Ishikawa (cell line): Measurements from ENCODE around the gene ITPRIPL2.

Source experiments
- CEBPB ChIP-seq: IDR thresholded peaks from 2 replicates; pipeline ENCODE4 v1.6.1; 2012
- CREB1 ChIP-seq: IDR thresholded peaks from 2 replicates; pipeline ENCODE4 v1.6.1; 2012; ENCODE audit warnings: low read depth
- EGR1 ChIP-seq: IDR thresholded peaks from 2 replicates; pipeline ENCODE4 v1.6.1; 2012
- EP300 ChIP-seq: IDR thresholded peaks from 2 replicates; pipeline ENCODE4 v1.6.1; 2012; ENCODE audit warnings: borderline replicate concordance
- FOXM1 ChIP-seq: IDR thresholded peaks from 2 replicates; pipeline ENCODE4 v1.6.1; 2012; ENCODE audit warnings: low read depth, borderline replicate concordance
- MAX ChIP-seq: IDR thresholded peaks from 2 replicates; pipeline ENCODE4 v1.6.1; 2012
- NFIC ChIP-seq: IDR thresholded peaks from 2 replicates; pipeline ENCODE4 v1.6.1; 2012
- REST ChIP-seq: IDR thresholded peaks from 2 replicates; pipeline ENCODE4 v1.6.1; 2012; ENCODE audit warnings: low read depth, mild to moderate bottlenecking
- TCF12 ChIP-seq: IDR thresholded peaks from 2 replicates; pipeline ENCODE4 v1.6.1; 2012; ENCODE audit warnings: low read depth
- TEAD4 ChIP-seq: IDR thresholded peaks from 2 replicates; pipeline ENCODE4 v1.6.1; 2012
- YY1 ChIP-seq: IDR thresholded peaks from 2 replicates; pipeline ENCODE4 v1.6.1; 2012; ENCODE audit warnings: low read depth

- TF ChIP-seq TEAD4 (no peak), REST (no peak), EP300 (no peak), FOXM1 (no peak), MAX (no peak), CEBPB (no peak), YY1 (no peak), EGR1 (no peak), TCF12 (no peak), NFIC (no peak), CREB1 (no peak)
Measured at GRCh38 chr16:19147126-19147525, 33.4 kb downstream of the ITPRIPL2 start.
